Activated naive CD4-positive, alpha-beta T cell treated with Interleukin-2 at 50 U/mL for 16 hours (primary cell): Measurements from ENCODE around the gene NXPE1.
"Not testable (repeated sequence)": the region's sequence is repeated elsewhere in the genome, so short reads cannot be mapped to it uniquely, and the experiment has no call there.

Experiments used
- DNase-seq: peaks from one replicate; pipeline ENCODE4 v3.0.0-alpha.2; 2020

Gene NXPE1

GRCh38 chr11:114559425-114560310, at the start of gene NXPE1:
Gene NXPE1 (minus strand): TSS chr11:114559881. CDS start chr11:114551201, 8,680 bp downstream.
- DNase-seq = no peak

- DNase-seq = no peak
These were observed 49.7 kb upstream of the NXPE1 start for GRCh38 chr11:114609429-114609828.

- DNase-seq = not testable (repeated sequence)
These were observed 48.9 kb upstream of the NXPE1 start for GRCh38 chr11:114608605-114609004.

GRCh38 chr11:114607753-114608459, 48.2 kb upstream of the NXPE1 start:
- DNase-seq = no peak

GRCh38 chr11:114606802-114607075, 47.1 kb upstream of the NXPE1 start:
- not testable (repeated sequence) for DNase-seq

- no peak for DNase-seq
These were observed 46.5 kb upstream of the NXPE1 start for GRCh38 chr11:114606003-114606801.

- no peak for DNase-seq
These were observed 45.7 kb upstream of the NXPE1 start for GRCh38 chr11:114605370-114605769.

- no peak for DNase-seq
These were observed 45.2 kb upstream of the NXPE1 start for GRCh38 chr11:114604886-114605285.

GRCh38 chr11:114604179-114604813, 44.6 kb upstream of the NXPE1 start:
- DNase-seq = no peak

GRCh38 chr11:114603151-114603550, 43.5 kb upstream of the NXPE1 start:
- not testable (repeated sequence) for DNase-seq

GRCh38 chr11:114598461-114598860, 38.8 kb upstream of the NXPE1 start:
- DNase-seq = no peak

GRCh38 chr11:114596175-114596919, 36.7 kb upstream of the NXPE1 start:
- DNase-seq = no peak

GRCh38 chr11:114595571-114595970, 35.9 kb upstream of the NXPE1 start, which contains the start of gene NXPE4:
Gene NXPE4 (minus strand): TSS chr11:114595786. CDS start chr11:114594759, 1,027 bp downstream.
- DNase-seq = no peak

- DNase-seq = no peak
These were observed 35.0 kb upstream of the NXPE1 start for GRCh38 chr11:114594703-114595102.

GRCh38 chr11:114587398-114587953, 27.8 kb upstream of the NXPE1 start:
- no peak for DNase-seq

GRCh38 chr11:114586797-114587196, 27.1 kb upstream of the NXPE1 start:
- no peak for DNase-seq

- DNase-seq = no peak
These were observed 12.0 kb upstream of the NXPE1 start for GRCh38 chr11:114571712-114572111.

- no peak for DNase-seq
These were observed 10.1 kb upstream of the NXPE1 start for GRCh38 chr11:114569801-114570200.

GRCh38 chr11:114566276-114566675, 6.6 kb upstream of the NXPE1 start:
- DNase-seq = no peak

GRCh38 chr11:114564831-114565230, 5.2 kb upstream of the NXPE1 start:
- DNase-seq = no peak

GRCh38 chr11:114563077-114563476, 3.4 kb upstream of the NXPE1 start:
- DNase-seq = no peak
